Measurements from ENCODE around the gene TUBGCP3.
A peak's percentile ranks its signal among the peaks of the same experiment; 100 is the strongest.

TUBGCP3 gene

DNA sequence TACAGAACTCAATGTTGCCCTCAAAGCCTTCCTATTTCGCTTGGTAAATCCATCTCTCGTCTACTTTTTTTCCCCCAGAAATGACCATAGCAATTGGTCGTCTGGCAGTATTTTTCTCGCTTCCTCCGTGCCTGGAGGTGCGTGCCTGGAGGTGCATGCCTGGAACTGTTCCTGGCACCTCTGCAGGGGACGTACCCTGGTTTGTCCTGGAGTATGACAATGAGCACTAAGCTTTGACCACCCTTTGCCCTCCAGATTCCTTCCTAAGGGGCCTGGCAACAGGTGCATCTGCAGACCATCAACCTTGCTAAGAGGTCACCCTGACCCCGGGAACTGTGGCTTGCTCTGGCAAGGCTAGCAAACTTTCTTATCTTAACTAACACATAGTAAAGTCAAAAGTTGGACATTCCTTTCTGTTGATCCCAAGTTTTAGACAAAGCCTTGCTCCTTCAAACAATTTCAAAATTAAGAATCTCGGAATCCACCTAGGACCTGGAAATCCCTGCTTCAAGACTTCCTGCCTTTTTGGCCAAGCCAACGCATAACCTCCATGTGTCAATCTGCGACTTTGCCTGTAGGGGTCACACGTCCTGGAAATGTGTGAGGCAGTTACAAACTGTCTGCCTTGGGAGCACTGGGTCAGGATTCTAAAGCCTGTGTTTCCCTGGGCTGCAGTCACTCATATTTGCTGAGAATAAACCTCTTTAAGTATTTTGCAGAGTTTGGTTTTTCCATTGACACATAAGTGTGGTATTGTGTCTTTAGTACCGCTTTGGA, 28.8 kb upstream of the TUBGCP3 start:
- no peak for DNase-seq (ENCODE audit: low read depth in 2 of 2)

DNA sequence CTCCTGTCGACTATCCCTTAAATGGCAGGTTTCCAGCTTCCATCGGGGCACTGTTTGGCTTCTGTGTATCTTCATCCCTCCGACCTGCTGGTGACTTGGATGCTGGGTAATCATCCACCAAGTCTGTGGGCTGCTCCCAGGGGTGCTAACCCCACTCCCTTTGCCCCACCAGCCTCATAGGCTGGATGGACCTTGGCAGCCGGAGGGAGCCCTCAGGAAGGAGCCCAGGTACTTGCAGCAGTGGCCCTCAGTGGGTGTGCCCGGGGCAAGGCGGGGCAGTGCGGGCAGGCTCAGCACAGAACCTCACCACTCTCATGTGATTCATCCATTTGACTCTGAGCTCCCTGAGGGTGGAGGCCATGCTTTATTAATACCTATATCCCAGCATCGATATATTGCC, 27.4 kb upstream of the TUBGCP3 start:
- no peak for DNase-seq (ENCODE audit: low read depth in 2 of 2)

DNA sequence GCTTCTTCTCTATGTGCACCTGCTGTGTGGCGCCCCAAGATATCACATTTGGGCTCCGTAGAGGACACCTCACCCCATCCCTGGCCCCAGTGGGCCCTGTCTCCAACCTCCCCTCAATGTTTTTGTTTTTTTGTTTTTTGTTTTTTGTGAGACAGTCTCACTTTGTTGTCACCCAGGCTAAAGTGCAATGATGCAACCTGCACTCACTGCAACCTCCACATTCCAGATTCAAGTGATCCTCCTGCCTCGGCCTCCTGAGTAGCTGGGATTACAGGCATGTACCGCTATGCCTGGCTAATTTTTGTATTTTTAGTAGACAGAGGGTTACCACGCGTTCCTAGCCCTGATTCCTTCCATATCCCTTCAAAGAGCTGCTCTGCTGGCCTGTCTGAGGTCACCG, 26.9 kb upstream of the TUBGCP3 start:
- no peak for DNase-seq (ENCODE audit: low read depth in 2 of 2)

DNA sequence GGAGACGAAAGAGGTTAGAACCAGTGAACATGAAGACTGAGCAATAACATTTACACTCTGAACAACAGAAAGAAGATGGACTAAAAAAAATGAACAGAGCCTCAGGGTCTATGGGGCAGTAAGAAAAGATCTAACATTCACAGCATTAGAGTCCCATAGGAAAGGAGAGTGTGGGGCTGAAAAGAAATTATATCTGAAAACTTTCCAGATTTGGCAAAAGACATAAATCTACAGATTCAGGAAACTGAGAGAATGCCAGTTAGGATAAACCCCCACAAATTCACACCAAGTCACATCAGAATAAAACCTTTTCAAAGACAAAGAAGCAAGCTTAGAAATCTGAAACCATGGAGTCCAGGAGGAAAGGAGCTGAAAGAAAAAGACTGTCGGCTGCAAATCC, 20.3 kb upstream of the TUBGCP3 start:
- no peak for DNase-seq (ENCODE audit: low read depth in 2 of 2)

DNA sequence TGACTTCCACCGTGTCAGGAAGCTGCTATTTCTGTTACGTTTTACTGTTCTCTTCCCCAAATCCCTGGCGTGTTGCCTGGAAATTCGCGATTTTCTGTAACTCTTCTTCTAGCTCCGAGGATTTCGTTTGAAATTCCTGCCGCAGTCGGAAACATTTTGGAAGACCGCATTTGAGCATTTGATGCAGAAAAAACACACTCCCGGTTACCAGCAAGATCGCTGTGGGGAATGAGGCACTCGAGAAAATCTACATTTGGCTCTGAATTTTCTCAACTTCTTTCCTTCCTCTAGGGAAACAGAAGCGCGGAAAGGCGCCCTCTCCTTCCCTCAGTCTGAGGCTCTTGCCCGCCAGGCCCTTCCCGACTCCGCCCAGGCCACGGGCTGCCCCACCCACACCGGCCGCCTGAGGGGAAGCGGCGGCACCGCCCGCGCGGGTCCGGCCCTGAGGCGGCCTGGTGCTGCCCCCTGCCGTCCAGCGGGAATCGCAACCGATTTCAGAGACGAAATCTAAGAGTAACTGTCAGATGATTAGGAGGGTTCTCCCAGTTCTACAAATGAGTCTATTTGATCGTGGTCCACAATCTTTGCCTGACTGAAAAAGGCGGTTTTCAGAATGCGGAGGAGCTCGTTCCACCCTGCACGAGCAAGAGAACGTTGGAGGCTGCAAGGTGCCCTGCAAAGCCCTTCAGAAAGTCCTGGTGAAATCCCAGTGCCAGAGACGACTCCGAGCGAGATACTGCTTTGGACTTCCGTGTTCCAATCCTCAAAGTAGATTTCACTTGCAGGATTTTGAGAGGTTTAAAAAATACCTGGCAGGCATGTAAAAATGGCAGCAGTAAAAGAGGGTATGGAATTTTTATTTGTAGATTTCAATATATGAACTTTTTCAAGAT, 18.4 kb upstream of the TUBGCP3 start:
- DNase-seq (ENCODE audit: low read depth in 2 of 2), result peak; percentile 61 to 81

DNA sequence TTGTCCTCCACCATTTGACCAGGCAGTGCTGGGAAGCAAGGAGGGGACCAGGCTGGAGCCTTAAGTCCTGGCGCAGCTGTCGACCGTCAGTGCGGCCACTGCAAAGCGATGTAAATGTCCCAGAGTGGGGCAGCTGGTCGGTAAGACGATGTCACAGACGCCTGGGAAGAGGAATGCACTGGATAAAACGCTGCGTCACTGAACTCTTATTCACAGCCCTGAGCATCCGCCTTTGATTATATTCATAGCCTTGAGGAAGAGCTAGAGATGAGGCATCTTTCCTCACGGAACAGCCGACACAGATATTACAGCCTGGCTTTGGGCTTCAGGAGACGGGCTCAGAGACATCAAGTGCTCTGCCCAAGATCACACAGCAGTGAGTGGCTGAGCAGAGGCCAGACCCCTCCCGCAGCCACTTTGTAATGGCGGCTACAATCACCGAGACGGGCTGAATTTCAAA, 17.6 kb upstream of the TUBGCP3 start:
- DNase-seq (ENCODE audit: low read depth in 2 of 2), result no peak

DNA sequence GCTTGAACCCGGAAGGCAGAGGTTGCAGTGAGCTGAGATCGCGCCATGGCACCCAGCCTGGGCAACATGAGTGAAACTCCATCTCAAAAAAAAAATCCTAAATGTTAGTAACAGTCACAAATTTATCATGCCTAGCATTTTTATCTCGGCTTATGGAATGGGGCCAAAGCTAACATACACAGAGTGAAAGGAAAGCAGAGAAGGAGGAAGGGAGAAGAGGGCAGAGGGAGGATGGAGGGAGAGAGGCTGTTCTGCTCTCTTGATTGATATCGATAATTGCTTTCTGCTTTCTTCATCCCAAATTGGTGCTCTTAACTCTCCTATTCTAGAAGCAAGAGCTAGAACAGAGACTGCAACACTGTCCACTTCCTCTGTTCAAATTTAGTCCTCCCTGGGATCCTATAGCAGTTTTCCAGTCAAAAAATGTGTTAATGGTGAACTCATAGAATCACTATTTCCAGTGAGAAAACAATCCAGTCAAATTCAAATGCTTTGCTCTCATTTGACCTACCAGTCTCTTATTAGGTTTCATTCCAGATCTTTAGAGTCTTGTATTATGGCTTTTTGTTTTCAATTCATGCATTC, 15.8 kb upstream of the TUBGCP3 start:
- DNase-seq (ENCODE audit: low read depth in 2 of 2), result no peak

DNA sequence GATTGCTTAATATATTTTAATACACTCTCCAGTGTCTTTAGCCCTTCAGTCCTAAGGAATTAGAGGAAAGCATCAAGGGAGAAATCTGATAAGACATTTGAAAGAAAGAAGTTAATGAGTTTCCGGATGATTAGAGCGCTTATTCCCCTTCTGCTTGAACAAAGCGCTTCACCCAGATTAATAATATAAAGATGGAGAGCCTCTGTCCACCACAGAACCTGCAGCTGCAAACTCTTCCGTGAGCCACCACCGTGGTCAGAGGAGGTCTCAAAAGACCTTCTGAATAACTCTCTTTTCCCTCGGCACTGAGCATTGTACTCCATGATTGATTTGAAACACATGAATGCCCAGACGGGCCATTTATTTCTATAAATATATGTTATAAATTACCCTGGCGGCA, 14.2 kb upstream of the TUBGCP3 start:
- DNase-seq (ENCODE audit: low read depth in 2 of 2), result no peak

DNA sequence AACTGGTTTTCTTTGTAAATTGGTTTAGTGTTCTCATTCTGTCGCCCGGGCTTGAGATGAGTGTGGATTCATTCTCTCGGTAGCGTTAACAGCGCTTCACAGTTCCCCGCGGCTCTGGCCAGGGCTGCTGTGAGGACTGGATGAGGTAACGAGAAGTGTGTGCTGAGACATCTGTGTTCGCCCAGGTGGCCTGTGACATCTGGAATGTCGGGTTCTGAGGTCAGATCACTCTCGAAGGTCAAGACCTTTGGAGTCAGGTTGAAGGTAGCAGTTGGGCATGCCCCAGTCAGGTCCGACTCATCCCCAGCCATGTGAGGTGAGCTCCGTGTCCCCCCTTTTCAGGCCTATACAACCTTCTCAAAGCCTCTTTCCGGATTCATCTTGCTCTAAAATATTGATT, 13.4 kb upstream of the TUBGCP3 start:
- DNase-seq (ENCODE audit: low read depth in 2 of 2), result no peak

DNA sequence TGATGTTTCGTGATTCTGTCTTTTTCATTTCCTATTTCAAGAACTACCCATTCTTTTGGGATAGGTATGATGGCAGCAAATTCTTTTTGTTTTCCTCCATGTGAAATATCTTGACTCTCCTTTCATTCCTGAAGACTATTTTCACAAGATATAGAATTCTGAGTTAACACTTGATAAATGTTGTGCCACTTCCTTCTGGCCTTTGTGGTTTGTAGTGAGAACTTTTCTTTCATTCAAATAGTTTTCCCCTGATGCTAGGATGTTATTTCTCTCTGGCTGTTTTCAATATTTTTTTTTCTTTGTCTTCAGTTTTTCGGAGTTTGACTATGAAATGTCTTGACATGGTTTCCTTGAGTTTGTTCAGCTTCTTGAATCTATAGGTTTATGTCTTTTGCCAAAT, 8.3 kb upstream of the TUBGCP3 start:
- no peak for DNase-seq (ENCODE audit: low read depth in 2 of 2)

DNA sequence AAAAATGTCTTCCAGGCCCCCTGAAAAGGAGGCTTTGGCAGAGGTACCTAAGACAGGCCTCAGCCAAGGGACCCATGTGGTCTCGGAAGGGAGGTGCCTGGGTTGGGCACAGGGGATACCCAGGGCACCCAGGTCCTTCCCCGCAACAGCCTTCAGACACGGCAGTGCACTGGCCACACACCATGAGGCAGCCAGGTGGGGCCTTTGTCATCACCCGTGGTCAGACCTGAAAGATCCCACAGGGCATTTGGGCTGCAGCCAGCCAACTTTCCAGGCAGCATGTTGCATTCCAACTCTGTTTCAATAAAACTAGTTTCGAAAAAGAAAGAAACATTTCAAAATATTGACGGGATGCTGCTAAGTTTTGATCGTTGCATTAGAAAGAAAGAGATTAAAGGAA, 4.7 kb upstream of the TUBGCP3 start:
- no peak for DNase-seq (ENCODE audit: low read depth in 2 of 2)

DNA sequence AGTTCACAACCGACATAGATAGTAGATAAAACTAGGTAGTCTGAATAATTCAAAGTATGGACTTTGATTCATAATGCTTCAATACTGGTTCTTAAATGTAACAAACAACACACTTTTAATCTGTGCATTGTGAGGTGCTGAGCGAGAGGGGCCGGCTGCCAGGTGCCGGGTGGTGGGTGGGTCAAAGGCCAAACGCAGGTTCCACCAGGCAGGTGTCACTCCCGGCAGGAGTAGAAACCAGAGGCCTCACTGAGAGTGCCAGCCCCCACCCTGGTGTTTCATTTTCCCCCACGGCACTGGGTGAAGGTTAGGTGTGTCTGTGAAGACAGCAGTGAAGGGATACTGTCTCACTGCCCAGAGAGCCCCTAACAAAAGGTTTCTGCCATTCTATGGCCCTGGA, 4.2 kb upstream of the TUBGCP3 start:
- no peak for DNase-seq (ENCODE audit: low read depth in 2 of 2)

DNA sequence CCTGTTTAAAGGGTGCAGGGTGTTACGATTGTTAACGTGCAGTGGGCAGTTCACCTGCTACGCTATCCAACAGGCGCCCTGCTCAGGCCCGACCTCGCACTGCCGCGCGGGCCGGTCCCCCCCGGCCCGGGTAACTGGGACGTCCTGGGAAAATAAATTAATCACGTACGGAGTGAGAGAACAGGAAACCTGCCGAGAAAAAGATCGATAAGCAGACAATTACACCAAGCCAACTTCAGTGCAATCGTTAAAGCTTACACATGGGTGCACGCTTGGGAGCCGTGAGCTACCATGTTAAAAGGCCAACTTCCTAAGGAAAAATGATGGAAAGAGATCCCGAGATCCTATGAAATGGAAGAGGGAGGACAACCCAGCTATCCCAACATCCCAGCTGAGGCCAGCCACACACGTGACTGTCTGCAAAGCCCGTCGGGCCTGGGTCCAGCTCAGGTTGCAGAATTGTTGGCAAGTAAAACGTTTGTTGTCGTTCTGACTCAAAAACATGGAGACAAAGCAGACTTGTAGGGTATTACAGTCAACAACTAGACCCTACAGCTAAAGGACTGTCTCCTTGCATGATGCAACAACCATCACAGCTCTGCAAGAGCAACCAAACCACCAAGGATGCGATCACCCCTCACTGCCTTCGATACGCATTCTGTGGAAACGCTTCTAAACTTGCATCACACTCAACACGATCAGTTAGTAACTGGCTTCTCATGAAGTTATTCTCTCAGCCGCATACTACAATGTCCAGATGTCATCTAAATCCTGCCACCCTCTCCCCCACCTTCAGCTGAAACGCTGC, 741 bp upstream of the TUBGCP3 start:
- no peak for DNase-seq (ENCODE audit: low read depth in 2 of 2)

DNA sequence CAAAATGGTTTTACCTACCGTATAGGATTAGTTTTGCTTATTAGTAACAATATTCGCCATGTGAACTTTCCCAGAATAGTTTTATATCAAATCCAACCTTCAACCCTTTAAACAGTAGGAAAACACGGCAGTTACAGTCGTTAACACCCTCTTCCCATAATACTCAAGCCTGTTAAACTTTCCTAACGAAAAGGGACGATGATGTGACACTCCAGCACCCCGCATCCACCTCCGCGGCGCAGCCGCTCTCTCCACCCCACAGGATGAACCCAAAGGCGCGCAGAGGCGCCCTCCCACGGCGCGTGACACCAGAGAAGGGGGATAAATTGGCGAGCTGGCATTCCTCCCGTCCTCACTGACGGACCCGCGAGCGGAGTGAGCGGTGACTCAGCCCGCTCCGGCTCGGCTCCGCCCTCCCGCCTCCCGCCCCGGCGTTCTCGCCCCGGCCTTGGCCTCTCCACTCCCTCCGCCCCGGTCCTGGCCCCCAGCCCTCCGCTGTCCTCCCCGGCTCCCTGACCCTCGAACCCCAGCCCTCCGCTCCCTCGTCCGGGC, 665 bp downstream of the TUBGCP3 start:
- peak; percentile 31 to 39 for DNase-seq (ENCODE audit: low read depth in 2 of 2)

DNA sequence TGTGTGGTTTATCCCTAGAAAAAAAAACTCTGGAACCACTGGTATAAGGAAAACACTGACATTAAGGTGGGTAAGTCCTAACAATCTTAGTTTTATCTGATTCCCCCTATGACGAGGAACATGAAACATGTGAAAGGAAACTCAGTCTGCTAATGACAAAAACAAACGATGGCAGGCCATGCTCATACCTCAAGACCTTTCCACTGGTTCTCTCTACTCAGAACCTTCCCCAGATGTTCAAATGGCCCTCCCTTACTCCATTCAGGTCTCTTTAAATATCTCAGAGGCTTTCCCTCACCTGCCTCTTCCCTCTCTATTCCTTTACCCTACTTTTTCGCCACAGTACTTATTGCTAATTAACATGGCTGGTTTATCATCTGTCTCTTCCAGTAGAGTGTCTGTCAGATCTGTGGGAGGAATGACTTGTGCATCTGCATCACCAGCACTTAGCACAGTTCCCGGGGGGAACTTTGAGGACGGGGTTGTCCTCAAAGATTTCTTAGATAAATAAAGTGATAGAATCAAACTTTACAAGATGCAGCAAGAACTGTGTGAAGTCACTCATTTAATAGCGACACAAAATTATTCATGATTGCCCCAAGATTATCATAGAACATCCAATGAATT, 1.5 kb downstream of the TUBGCP3 start:
- no peak for DNase-seq (ENCODE audit: low read depth in 2 of 2)

DNA sequence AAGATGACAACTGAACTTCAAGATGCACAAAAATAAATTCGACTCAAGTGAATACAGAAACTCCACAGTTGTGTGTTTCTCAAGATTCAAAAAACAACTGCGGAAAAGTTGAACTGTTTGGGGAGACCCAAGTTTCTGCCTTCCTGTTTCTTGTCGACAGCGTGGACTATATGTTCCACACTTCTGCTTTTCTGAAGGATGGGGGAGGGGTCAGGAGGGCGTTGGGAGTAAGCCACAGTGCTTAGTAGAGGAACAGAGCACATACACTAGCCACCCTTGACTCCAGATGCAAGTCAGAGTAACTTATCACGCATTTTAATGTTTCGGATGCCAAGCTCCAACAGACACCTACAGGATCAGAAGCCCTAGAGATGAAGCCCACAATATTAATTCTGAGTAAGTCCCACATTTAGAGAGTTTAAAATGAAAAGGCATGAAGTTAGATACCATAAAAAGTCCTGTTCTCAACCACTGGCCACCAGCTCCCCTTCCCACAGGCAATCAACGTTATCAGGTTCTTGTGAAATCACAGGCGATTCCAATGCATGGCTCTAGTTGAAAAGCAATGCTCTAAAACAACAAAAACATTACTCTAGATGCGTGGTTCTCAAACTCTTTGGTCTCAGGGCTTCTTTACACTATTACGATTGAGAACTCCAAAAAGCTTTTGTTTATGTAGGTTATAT, 4.2 kb downstream of the TUBGCP3 start:
- DNase-seq (ENCODE audit: low read depth in 2 of 2), result no peak

DNA sequence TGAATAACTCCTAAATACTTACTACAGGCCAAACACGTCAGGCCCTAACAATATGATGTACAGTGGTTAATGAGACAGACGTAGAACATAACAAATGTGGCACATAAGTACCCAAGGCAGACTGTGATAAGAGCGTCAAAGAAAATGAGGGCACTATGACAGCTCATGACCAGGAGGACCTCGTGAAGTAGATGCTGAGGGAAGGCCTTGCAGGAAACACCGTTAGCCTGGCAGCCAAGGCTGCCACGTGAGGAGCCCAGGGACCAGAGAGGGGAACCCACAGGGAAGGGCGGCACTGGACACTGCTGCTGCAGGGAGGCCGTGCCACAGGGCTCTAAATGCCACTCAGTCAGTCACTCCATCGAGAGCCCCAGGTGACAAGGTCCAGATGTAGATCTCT, 5.7 kb downstream of the TUBGCP3 start:
- no peak for DNase-seq (ENCODE audit: low read depth in 2 of 2)

DNA sequence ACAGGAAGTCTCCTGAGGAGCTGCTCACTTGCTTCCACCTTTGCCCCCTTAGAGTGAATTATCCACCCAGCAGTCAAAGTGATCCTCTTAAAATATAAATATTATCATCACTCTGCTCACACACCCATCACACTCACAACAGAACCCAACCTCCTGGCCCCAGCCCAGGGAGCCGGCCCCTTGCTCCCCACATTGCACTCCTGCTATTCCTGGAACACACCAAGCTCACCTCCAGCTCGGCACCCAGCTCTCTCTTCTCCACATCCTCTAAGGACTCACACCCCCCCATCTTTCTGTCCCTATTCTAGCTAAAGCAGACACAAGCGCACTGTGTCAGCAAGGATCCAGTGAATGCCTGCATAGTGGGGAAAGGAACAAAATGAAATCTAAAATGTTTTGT, 7.0 kb downstream of the TUBGCP3 start:
- no peak for DNase-seq (ENCODE audit: low read depth in 2 of 2)

DNA sequence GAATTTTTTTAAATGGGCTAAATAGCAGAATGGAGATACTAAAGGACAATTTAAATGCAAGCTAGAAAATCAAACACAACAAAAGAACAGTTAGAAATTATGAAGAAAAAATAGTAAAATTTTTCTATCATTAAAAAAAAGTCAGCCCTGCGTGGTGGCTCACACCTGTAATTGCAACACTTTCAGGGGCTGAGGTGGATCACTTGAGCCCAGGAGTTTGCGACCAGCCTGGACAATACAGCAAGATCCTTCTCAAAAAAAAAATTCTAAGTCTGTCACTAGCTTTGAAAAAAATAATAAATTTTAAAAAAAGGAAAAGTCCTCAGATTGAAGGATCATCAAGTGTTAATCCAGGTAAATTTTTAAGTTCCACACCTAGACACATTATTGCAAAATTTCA, 7.7 kb downstream of the TUBGCP3 start:
- DNase-seq (ENCODE audit: low read depth in 2 of 2), result no peak

DNA sequence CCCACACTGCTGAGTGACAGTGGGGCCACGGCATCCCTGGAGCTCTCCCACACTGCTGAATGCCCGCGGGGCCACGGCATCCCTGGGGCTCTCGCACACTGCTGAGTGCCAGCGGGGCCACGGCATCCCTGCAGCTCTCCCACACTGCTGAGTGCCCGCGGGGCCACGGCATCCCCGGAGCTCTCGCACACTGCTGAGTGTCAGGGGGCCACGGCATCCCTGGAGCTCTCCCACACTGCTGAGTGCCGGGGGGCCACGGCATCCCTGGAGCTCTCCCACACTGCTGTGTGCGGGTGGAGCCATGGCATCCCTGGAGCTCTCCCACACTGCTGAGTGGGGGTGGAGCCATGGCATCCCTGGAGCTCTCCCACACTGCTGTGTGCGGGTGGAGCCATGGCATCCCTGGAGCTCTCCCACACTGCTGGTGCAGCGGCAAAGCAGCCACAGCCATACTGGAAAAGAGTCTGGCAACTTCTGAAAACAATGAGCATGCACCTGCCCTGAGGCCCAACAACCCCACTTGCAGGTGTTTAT, 8.6 kb downstream of the TUBGCP3 start:
- no peak for DNase-seq (ENCODE audit: low read depth in 2 of 2)

All from stimulated activated CD8-positive, alpha-beta memory T cell treated with anti-CD3 and anti-CD28 coated beads, Interleukin-7, amount 100 ng/mL, for 1 hour (primary cell).